GM21360 (cell line): ENCODE results near the gene NPTX1.
"Not testable (repeated sequence)": the region's sequence is repeated elsewhere in the genome, so short reads cannot be mapped to it uniquely, and the experiment has no call there.

ENCODE experiments used
- ATAC-seq: cut with Tn5 transposase; IDR thresholded peaks from one replicate; pipeline ENCODE4 v1.9.1; 2021; ENCODE audit warnings: mild to moderate bottlenecking, moderate library complexity; ENCODE audit not compliant: unreplicated experiment

NPTX1 gene, protein sequence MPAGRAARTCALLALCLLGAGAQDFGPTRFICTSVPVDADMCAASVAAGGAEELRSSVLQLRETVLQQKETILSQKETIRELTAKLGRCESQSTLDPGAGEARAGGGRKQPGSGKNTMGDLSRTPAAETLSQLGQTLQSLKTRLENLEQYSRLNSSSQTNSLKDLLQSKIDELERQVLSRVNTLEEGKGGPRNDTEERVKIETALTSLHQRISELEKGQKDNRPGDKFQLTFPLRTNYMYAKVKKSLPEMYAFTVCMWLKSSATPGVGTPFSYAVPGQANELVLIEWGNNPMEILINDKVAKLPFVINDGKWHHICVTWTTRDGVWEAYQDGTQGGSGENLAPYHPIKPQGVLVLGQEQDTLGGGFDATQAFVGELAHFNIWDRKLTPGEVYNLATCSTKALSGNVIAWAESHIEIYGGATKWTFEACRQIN

GRCh38 chr17:80475910-80476876, at the start of gene NPTX1:
Gene NPTX1, minus strand, starts transcription at chr17:80476607. Its CDS starts 161 bp downstream, at chr17:80476446.
- no peak for ATAC-seq

DNA sequence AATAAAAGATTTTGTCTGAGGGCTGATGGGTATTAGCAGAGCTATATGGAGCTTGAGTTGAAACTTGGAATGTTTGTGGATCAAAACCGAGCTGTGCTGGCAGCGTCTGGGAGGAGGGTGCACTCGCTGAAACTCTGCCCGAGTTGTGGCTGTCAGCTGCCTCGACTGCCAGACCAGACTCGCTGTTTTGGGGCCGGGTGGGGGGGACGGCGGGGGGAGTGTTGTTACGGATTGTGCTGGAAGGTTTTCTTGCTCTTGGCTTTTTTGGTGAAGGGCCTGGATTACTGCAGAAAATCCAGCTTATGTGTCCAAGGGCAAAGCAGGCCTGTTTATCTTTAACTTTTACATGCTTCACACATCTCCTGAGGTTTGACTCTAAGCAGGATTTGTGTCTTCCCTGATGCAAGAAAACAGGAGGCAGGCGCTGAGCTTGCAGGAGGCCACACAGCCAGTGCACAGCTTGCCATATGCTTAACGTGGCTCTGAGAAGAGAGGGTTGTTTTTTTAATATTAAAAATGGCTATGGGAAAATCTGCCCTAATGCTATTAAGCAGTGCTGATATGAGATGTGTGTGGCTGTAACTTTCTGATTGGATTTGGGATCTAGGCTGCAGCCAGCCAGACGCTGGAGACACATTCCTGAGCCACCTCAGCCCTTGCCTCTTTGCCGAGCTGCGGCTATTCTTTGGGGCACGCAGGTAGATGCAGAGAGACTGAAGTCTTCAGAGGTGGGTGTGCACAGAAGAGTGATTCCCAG, 47.7 kb upstream of the NPTX1 start:
- no peak for ATAC-seq

DNA sequence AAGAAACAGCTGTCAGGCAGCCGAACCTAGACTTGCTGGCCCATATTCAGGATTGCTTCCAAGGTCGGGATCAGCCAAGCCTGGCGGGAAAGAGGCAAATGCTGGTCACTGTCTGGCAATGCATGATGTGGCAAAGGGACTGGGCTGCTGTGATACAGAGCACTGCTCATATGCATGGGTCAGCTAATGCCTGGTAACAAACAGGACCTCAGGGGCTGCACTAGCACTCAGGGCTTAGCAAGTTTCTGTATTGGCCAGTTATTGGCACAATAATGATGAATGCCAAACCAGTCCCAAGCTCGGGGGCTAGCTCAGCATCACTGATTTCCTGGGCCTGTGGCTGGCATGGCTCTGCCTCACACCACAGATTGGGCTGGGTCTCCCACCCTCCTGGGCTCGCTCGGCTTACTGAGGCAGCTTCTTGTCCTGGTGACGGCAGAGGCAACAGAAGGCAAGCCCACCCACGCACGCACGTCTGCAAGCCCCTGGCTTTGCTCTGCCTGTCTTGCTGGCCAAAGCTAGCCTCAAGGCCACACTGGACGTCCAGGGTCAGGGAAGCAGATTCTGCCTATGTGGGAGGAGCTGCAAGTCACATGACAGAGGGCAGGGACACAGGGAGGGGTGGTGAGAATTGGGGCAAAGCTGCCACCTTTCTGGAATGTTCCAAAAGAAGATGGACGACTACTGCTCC, 46.8 kb upstream of the NPTX1 start:
- ATAC-seq, result no peak

DNA sequence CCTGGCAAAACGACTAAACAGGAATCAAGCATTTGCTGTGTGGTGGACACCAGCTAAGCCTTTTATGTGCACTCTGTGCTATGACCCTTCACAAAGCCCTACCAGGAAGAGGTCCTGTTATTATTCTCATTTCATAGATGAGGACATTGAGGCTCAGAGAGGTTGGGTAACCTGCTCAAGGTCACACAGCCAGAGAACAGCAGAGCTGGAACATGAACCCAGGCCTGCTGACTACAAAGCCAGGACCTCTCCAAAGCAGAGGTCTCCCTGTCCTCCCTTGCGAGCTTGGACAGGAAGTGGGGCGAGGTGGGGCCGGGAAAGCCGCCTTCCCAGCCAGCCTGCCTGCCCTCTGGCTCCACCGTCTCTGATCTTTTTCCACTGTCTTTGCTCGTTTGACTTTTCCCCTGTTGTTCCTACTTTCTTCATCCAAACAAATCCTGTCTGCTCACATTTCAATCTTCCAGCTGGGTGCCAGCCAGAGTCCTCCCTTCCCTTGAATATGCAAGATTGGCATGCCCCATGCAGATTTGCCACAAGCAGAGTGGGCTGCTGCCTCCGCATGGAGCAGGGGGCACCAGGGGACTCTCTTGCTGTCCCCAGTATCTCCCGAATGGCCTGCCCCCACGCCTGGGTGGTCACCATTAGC, 44.5 kb upstream of the NPTX1 start:
- ATAC-seq, result no peak

GRCh38 chr17:80519091-80519781, 42.8 kb upstream of the NPTX1 start:
- ATAC-seq, result no peak

- ATAC-seq, result no peak
Observed at GRCh38 chr17:80518392-80518791, 42.0 kb upstream of the NPTX1 start.

DNA sequence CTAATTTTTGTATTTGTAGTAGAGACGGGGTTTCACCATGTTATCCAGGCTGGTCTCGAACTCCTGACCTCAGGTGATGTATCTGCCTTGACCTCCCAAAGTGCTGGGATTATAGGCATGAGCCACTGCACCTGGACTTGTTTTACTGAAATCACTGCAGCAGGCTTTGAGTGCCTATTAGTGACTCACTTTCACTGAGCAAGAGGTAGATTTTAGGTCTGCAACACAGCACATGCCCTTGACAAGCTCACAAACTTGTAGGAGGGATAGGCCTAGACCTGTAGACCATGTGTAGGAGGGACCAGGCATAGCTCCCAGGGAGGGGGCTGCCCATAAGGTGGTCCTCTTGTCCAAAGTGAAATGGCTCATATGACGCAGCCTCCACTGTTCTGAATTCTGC, 41.2 kb upstream of the NPTX1 start:
- no peak for ATAC-seq

- ATAC-seq, result no peak
Observed at GRCh38 chr17:80516171-80516932, 39.9 kb upstream of the NPTX1 start.

DNA sequence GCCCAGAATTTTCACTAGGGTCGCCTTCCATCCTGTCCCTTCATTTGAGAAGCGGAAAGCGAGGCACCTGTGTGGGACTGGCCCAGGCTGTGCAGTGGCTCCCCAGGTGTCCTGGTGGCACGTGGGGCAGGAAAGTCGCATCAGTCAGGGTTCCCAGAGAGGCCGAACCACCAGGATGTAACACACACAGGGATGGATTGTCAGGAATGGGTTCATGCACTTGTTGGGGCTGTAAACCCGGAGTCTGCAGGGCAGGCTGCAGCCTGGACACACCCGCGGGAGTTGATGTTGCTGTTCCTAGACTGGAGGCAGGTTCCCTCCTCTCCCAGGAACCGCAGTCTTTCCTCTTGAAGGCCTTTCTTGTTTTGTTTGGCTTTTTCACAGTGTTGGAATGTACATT, 37.5 kb upstream of the NPTX1 start:
- no peak for ATAC-seq

DNA sequence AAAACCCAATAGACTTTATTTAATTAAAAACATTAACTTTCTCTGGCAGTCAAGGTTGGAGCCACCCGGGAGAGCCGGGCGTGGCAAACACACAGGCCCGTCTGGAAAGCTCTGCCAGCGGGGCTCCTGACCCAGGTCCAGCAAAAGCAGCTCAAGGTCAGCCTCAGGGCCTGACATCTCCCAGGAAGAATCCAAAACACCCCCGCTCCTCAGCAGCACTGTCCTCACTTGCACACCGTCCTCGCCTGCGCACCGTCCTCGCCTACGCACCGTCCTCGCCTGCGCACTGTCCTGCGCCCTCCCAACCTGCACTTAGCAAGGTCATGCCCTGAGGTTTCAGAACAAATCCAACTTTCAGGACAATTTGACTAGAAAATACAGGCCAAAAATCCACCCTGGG, 36.8 kb upstream of the NPTX1 start:
- ATAC-seq, result no peak

GRCh38 chr17:80512233-80512632, 35.8 kb upstream of the NPTX1 start:
- ATAC-seq, result no peak

DNA sequence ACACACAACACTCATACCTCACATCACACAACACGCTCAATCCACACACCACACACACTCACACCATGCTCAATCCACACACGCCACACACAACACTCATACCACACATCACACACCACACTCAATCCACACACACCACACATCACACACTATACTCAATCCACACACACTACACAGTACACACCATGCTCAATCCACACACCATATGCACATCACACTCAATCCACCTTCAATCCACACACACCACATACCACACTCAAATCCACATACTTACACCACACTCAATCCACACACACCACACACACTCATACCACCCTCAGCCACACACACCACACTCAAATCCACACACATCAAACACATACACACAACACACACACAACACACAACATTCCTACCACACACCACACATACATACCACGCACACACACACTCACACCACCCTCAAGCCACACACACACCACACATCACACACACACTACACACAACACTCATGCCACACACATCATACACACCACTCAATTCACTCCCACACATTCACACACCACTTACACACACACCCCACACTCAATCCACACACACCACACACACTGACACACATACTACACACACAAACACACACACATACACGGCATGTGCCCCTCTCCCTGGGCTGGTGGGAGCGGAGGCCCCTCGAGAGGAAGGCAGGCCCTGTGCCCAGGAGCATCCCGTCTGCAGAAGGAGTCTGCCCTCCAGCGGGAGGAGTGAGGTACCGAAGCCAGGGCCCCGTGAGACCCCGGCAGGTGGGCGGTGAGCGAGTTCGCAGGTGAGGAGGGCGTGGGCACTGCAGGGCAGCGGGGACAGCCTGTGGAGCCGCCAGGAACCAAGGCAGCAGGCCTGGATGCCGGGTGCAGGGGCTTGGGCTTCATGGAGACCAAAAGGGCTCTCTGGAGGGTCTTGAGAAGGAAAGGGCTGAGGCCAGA, 35.1 kb upstream of the NPTX1 start:
- ATAC-seq, result no peak

DNA sequence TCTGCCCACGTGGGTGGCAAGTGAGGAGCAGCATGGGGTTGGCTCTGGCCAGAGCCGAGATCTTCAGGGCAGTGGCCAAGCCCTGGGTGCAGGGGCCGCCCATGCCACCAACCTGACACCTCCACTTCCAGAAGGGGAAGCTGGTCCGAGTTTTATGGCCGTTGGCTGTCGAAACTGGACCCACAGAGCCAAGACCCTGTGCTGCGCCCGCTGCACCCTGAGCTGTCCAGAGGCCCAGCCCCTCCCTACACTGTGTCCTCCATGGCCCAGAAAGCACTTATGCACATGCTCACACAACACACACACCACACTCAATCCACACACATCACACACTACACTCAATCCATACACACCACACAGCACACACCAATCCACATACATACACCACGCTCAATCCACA, 34.4 kb upstream of the NPTX1 start:
- no peak for ATAC-seq

DNA sequence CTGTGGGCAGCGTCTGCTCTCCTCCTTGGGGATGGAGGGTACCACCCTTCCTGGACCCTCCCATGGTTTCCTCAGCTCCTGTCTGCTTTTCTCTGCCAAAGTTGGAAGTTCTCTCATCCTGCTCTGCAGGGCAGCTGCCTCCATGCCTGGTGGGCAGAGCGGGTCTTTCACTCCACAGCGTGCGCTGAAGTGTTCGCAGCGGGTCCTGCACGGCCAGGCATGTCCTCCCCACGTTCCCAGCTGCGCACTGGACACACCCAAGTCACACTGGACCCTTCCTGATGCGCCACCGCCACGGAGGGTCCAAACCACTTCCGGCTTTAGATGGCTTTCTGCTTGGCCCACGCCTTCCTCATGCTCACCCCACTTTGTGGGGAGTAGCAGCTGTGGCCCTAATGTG, 33.7 kb upstream of the NPTX1 start:
- ATAC-seq, result no peak

- no peak for ATAC-seq
Observed at GRCh38 chr17:80509311-80509710, 32.9 kb upstream of the NPTX1 start.

DNA sequence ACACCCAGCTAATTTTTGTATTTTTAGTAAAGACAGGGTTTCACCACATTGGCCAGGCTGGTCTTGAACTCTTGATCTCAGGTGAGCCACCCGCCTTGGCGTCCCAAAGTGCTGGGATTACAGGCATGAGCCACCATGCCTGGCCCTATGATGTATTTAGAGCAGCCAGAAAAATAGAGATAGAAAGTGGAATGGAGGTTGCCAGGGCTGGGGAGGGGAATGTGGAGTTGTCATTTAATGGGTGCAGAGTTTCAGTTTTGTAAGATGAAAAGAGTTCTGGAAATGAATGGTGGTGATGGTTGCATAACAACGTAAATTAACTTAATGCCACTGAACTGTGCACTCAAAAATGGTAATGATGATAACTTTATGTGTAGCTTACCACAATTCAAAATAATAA, 31.6 kb upstream of the NPTX1 start:
- no peak for ATAC-seq

DNA sequence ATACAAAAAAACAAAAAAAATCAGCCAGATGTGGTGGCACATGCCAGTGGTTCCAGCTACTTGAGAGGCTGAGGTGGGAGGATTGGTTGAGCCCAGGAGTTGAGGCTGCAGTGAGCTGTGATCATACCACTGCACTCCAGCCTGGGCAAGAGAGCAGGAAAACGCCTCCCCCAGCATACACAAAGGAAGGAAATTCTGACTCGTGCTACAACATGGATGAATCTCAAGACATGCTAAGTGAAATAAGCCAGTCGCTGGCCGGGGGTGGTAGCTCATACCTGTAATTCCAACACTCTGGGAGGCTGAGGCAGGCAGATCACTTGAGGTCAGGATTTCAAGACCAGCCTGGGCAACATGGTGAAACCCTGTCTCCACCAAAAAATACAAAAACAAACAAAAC, 30.8 kb upstream of the NPTX1 start:
- ATAC-seq, result not testable (repeated sequence)
